Measurements from ENCODE around the gene PPIE. TPM values are rescaled to one million over a fixed set of nuclear protein-coding genes. Genes with fewer than 3 reads are reported as not detected.

The PPIE gene
- total RNA-seq, 5 donors from 2014 or later (not counting 1 experiment from before 2014, with no cell fraction given): 50.8 to 72.6 (median 58.7) TPM

DNA sequence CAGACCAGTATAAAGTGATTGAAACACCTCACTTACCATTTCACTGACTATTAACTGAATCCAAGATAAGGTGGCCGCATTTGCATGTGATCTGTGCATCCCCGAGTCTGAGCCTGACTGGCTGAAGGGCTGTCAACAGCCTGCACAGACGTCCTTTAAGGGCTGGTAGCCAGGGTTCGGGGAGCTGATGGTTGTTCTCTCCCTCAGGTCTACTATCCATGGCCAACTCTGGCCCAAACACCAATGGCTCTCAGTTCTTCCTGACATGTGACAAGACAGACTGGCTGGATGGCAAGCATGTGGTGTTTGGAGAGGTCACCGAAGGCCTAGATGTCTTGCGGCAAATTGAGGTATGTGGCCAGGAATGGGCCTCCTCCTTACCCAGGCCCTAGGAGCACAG is 14.0 kb downstream of the PPIE start:
- CTCF ChIA-PET: no interaction called here
- Mint-ChIP-seq H3K27me3 (no peaks in the 10 kb centered on the region), H3K4me1 (peaks cover 0 to 5% (median 0%) of the 10 kb centered on the region in 3 donors), H3K36me3 (peaks cover 59% of the 10 kb centered on the region), H3K4me3 (no peak overlapping the region), H3K9me3 (no peaks in the 10 kb centered on the region), H3K27ac (no peak overlapping the region)
- no peak overlapping the region for H3K27ac ChIP-seq (ENCODE audit: low read length)
- DNase-seq (no peak), ATAC-seq (replicated peaks in 1 of 4) (no peak)
- H3K4me1 ChIP-seq (ENCODE audit: control insufficient read depth in 1 of 2, extremely low read depth in 1 of 2, insufficient read depth in 2 of 2, low read length in 2 of 2): no peaks in the 10 kb centered on the region
- POLR2A ChIA-PET: no interaction called here
- H3K9me3 ChIP-seq: no peaks in the 10 kb centered on the region
- peaks cover 22 to 92% of the 10 kb centered on the region in 2 donors for H3K36me3 ChIP-seq (ENCODE audit: control insufficient read depth in 2 of 2, extremely low read depth in 1 of 2, insufficient read depth in 1 of 2, low read length in 1 of 2)
- no peak overlapping the region for H3K4me3 ChIP-seq (ENCODE audit: control insufficient read depth in 1 of 2, extremely low read depth in 1 of 2, low read length in 1 of 2)
- H3K27me3 ChIP-seq (replicated peaks in 1 of 2; ENCODE audit: control insufficient read depth in 2 of 2, extremely low read depth in 1 of 2, insufficient read depth in 2 of 2, low read length in 1 of 2): no peaks in the 10 kb centered on the region
- 95% methylated on average over 4 of the region's 6 CpGs for WGBS (ENCODE audit: insufficient coverage)

GRCh38 chr1:39753132-39754025 is 14.7 kb downstream of the PPIE start:
- Mint-ChIP-seq H3K36me3 (peaks cover 63% of the 10 kb centered on the region), H3K4me3 (no peak overlapping the region), H3K27ac (no peak overlapping the region), H3K4me1 (peaks cover 0 to 5% (median 0%) of the 10 kb centered on the region in 3 donors), H3K9me3 (no peaks in the 10 kb centered on the region), H3K27me3 (no peaks in the 10 kb centered on the region)
- Histone ChIP-seq H3K27me3 (replicated peaks in 1 of 2; ENCODE audit: control insufficient read depth in 2 of 2, extremely low read depth in 1 of 2, insufficient read depth in 2 of 2, low read length in 1 of 2) (no peaks in the 10 kb centered on the region), H3K9me3 (no peaks in the 10 kb centered on the region), H3K27ac (ENCODE audit: low read length) (no peak overlapping the region), H3K36me3 (ENCODE audit: control insufficient read depth in 2 of 2, extremely low read depth in 1 of 2, insufficient read depth in 1 of 2, low read length in 1 of 2) (peaks cover 18 to 90% of the 10 kb centered on the region in 2 donors), H3K4me1 (ENCODE audit: control insufficient read depth in 1 of 2, extremely low read depth in 1 of 2, insufficient read depth in 2 of 2, low read length in 2 of 2) (no peaks in the 10 kb centered on the region), H3K4me3 (ENCODE audit: control insufficient read depth in 1 of 2, extremely low read depth in 1 of 2, low read length in 1 of 2) (no peak overlapping the region)
- CTCF ChIA-PET: interaction anchor here in 1 of 2 donors (0.7 kb wide), 1 partner anchor 652 kb away, joined by 3 read pairs; no protein-coding TSS in a partner anchor
- POLR2A ChIA-PET: no interaction called here
- WGBS (ENCODE audit: insufficient coverage): 96% methylated on average over 12 of the region's 16 CpGs
- ATAC-seq (replicated peaks in 1 of 4): no peak
- no peak for DNase-seq

- Histone ChIP-seq H3K4me3 (ENCODE audit: control insufficient read depth in 1 of 2, extremely low read depth in 1 of 2, low read length in 1 of 2) (no peak overlapping the region), H3K4me1 (ENCODE audit: control insufficient read depth in 1 of 2, extremely low read depth in 1 of 2, insufficient read depth in 2 of 2, low read length in 2 of 2) (no peaks in the 10 kb centered on the region), H3K27me3 (replicated peaks in 1 of 2; ENCODE audit: control insufficient read depth in 2 of 2, extremely low read depth in 1 of 2, insufficient read depth in 2 of 2, low read length in 1 of 2) (no peaks in the 10 kb centered on the region), H3K9me3 (no peaks in the 10 kb centered on the region), H3K36me3 (ENCODE audit: control insufficient read depth in 2 of 2, extremely low read depth in 1 of 2, insufficient read depth in 1 of 2, low read length in 1 of 2) (peaks cover 17 to 88% of the 10 kb centered on the region in 2 donors), H3K27ac (ENCODE audit: low read length) (no peak overlapping the region)
- Mint-ChIP-seq H3K36me3 (peaks cover 63% of the 10 kb centered on the region), H3K4me3 (no peak overlapping the region), H3K9me3 (no peaks in the 10 kb centered on the region), H3K27ac (no peak overlapping the region), H3K4me1 (peaks cover 0 to 5% (median 0%) of the 10 kb centered on the region in 3 donors), H3K27me3 (no peaks in the 10 kb centered on the region)
- CTCF ChIA-PET: interaction anchor here in 1 of 2 donors (0.7 kb wide), 1 partner anchor 651 kb away, joined by 3 read pairs; no protein-coding TSS in a partner anchor
- ATAC-seq (replicated peaks in 1 of 4) (no peak), DNase-seq (no peak)
- 100% methylated on average over 1 of the region's 2 CpGs for WGBS (ENCODE audit: insufficient coverage)
- POLR2A ChIA-PET: interaction anchor here in 1 of 2 donors (0.5 kb wide), 1 partner anchor 915 kb away, joined by 3 read pairs; no protein-coding TSS in a partner anchor
Observed at GRCh38 chr1:39754026-39754570, 15.4 kb downstream of the PPIE start.

- H3K4me3 Mint-ChIP-seq: no peak overlapping the region
- ChIA-PET POLR2A (interaction anchor here in 1 of 2 donors (0.5 kb wide), 1 partner anchor 916 kb away, joined by 3 read pairs; no protein-coding TSS in a partner anchor), CTCF (no interaction called here)
- Histone ChIP-seq H3K9me3 (no peaks in the 10 kb centered on the region), H3K27ac (ENCODE audit: low read length) (no peak overlapping the region), H3K4me1 (ENCODE audit: control insufficient read depth in 1 of 2, extremely low read depth in 1 of 2, insufficient read depth in 2 of 2, low read length in 2 of 2) (no peaks in the 10 kb centered on the region), H3K36me3 (ENCODE audit: control insufficient read depth in 2 of 2, extremely low read depth in 1 of 2, insufficient read depth in 1 of 2, low read length in 1 of 2) (peaks cover 18 to 88% of the 10 kb centered on the region in 2 donors), H3K4me3 (ENCODE audit: control insufficient read depth in 1 of 2, extremely low read depth in 1 of 2, low read length in 1 of 2) (no peak overlapping the region), H3K27me3 (replicated peaks in 1 of 2; ENCODE audit: control insufficient read depth in 2 of 2, extremely low read depth in 1 of 2, insufficient read depth in 2 of 2, low read length in 1 of 2) (no peaks in the 10 kb centered on the region)
- no peak overlapping the region for H3K27ac Mint-ChIP-seq
- no peak for DNase-seq
- no peaks in the 10 kb centered on the region for H3K9me3 Mint-ChIP-seq
- peaks cover 0 to 5% (median 0%) of the 10 kb centered on the region in 3 donors for H3K4me1 Mint-ChIP-seq
- peaks cover 64% of the 10 kb centered on the region for H3K36me3 Mint-ChIP-seq
- ATAC-seq (replicated peaks in 1 of 4): no peak
- H3K27me3 Mint-ChIP-seq: no peaks in the 10 kb centered on the region
- 100% methylated on average over 2 of the region's 2 CpGs for WGBS (ENCODE audit: insufficient coverage)
Observed at GRCh38 chr1:39754906-39755504, 16.3 kb downstream of the PPIE start.

- CTCF ChIA-PET: no interaction called here
- DNase-seq: no peak
- WGBS (ENCODE audit: insufficient coverage): 87% methylated on average over 8 of the region's 9 CpGs
Observed at GRCh38 chr1:39755965-39756659, 17.4 kb downstream of the PPIE start.

GRCh38 chr1:39757501-39757900 is 18.8 kb downstream of the PPIE start:
- no peak for ATAC-seq (replicated peaks in 1 of 4)
- H3K9me3 ChIP-seq: no peaks in the 10 kb centered on the region
- H3K4me3 ChIP-seq (ENCODE audit: control insufficient read depth in 1 of 2, extremely low read depth in 1 of 2, low read length in 1 of 2): no peak overlapping the region
- CTCF ChIA-PET: no interaction called here
- Mint-ChIP-seq H3K27ac (no peak overlapping the region), H3K36me3 (peaks cover 57% of the 10 kb centered on the region), H3K4me1 (peaks cover 0 to 5% (median 0%) of the 10 kb centered on the region in 3 donors), H3K9me3 (no peaks in the 10 kb centered on the region), H3K4me3 (no peak overlapping the region), H3K27me3 (no peaks in the 10 kb centered on the region)
- H3K36me3 ChIP-seq (ENCODE audit: control insufficient read depth in 2 of 2, extremely low read depth in 1 of 2, insufficient read depth in 1 of 2, low read length in 1 of 2): peaks cover 20 to 69% of the 10 kb centered on the region in 2 donors
- WGBS (ENCODE audit: insufficient coverage): 93% methylated on average over 3 of the region's 5 CpGs
- no peak overlapping the region for H3K27ac ChIP-seq (ENCODE audit: low read length)
- DNase-seq: no peak
- H3K4me1 ChIP-seq (ENCODE audit: control insufficient read depth in 1 of 2, extremely low read depth in 1 of 2, insufficient read depth in 2 of 2, low read length in 2 of 2): no peaks in the 10 kb centered on the region
- POLR2A ChIA-PET: no interaction called here
- no peaks in the 10 kb centered on the region for H3K27me3 ChIP-seq (replicated peaks in 1 of 2; ENCODE audit: control insufficient read depth in 2 of 2, extremely low read depth in 1 of 2, insufficient read depth in 2 of 2, low read length in 1 of 2)

More at GRCh38 chr1:39755965-39756659, 17.4 kb downstream of the PPIE start:
- peaks cover 0 to 5% (median 0%) of the 10 kb centered on the region in 3 donors for H3K4me1 Mint-ChIP-seq
- no peak overlapping the region for H3K4me3 Mint-ChIP-seq
- Histone ChIP-seq H3K36me3 (ENCODE audit: control insufficient read depth in 2 of 2, extremely low read depth in 1 of 2, insufficient read depth in 1 of 2, low read length in 1 of 2) (peaks cover 20 to 81% of the 10 kb centered on the region in 2 donors), H3K27ac (ENCODE audit: low read length) (no peak overlapping the region), H3K27me3 (replicated peaks in 1 of 2; ENCODE audit: control insufficient read depth in 2 of 2, extremely low read depth in 1 of 2, insufficient read depth in 2 of 2, low read length in 1 of 2) (no peaks in the 10 kb centered on the region), H3K4me1 (ENCODE audit: control insufficient read depth in 1 of 2, extremely low read depth in 1 of 2, insufficient read depth in 2 of 2, low read length in 2 of 2) (no peaks in the 10 kb centered on the region), H3K9me3 (no peaks in the 10 kb centered on the region), H3K4me3 (ENCODE audit: control insufficient read depth in 1 of 2, extremely low read depth in 1 of 2, low read length in 1 of 2) (no peak overlapping the region)
- no peaks in the 10 kb centered on the region for H3K27me3 Mint-ChIP-seq
- ATAC-seq (replicated peaks in 1 of 4): no peak
- H3K9me3 Mint-ChIP-seq: no peaks in the 10 kb centered on the region
- H3K27ac Mint-ChIP-seq: no peak overlapping the region
- POLR2A ChIA-PET: no interaction called here
- peaks cover 58% of the 10 kb centered on the region for H3K36me3 Mint-ChIP-seq

Measured in T-cell (primary cell).